Activated naive CD8-positive, alpha-beta T cell treated with anti-CD3 and anti-CD28 coated beads for 36 hours (primary cell): Measurements from ENCODE around the gene SMIM11. TPM values are rescaled to one million over a fixed set of nuclear protein-coding genes. Genes with fewer than 3 reads are reported as not detected.
"Not testable (repeated sequence)": the region's sequence is repeated elsewhere in the genome, so short reads cannot be mapped to it uniquely, and the experiment has no call there.

Experiments used
- DNase-seq: peaks from one replicate; pipeline ENCODE4 v3.0.0; 2021
- H3K27ac Mint-ChIP-seq: one replicate; pipeline ENCODE4 v1.8.0; 2022; ENCODE audit warnings: mild to moderate bottlenecking, moderate library complexity, mixed read lengths
- H3K27me3 Mint-ChIP-seq: one replicate; pipeline ENCODE4 v1.8.0; 2022; ENCODE audit warnings: mild to moderate bottlenecking, mixed read lengths
- H3K36me3 Mint-ChIP-seq: one replicate; pipeline ENCODE4 v1.8.0; 2021; ENCODE audit warnings: mild to moderate bottlenecking, mixed read lengths
- H3K4me1 Mint-ChIP-seq: one replicate; pipeline ENCODE4 v1.8.0; 2021; ENCODE audit warnings: mixed read lengths
- H3K4me3 Mint-ChIP-seq: one replicate; pipeline ENCODE4 v1.8.0; 2022; ENCODE audit warnings: mild to moderate bottlenecking, moderate library complexity, mixed read lengths
- H3K9me3 Mint-ChIP-seq: one replicate; pipeline ENCODE4 v1.8.0; 2022; ENCODE audit warnings: mixed read lengths
- total RNA-seq, 2 experiments: library from RNA; stranded (reverse); gene quantifications; one replicate each; pipeline ENCODE4 v1.2.3, GENCODE V29; 2021

Gene SMIM11
- total RNA-seq, 2 experiments from 2014 or later = 24.8 to 38.9 TPM

DNA sequence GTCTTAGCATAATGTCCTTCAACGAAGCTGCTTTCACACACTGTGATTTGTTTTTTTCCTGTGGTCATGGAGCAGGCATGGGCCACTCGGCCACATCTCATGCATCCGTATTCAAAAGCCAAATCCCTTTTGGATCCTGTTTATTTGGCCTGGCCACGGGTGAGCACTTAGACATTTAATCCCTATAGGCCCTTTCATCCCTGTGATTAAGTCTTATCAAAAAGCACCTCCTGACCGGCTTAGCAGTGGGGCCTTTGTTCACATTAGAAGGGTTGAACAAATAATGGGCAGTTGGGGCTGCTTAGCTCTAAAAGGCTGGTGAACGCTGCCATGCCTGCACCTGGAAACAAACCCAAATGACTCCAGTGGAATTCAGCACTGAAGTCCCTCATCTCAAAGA lies 9.5 kb upstream of the SMIM11 start:
- no peak for DNase-seq
- Mint-ChIP-seq H3K27ac (no peak overlapping the region), H3K4me1 (peaks cover 6% of the 10 kb centered on the region), H3K4me3 (no peak overlapping the region), H3K27me3 (peaks cover 12% of the 10 kb centered on the region), H3K36me3 (no peaks in the 10 kb centered on the region), H3K9me3 (no peaks in the 10 kb centered on the region)

DNA sequence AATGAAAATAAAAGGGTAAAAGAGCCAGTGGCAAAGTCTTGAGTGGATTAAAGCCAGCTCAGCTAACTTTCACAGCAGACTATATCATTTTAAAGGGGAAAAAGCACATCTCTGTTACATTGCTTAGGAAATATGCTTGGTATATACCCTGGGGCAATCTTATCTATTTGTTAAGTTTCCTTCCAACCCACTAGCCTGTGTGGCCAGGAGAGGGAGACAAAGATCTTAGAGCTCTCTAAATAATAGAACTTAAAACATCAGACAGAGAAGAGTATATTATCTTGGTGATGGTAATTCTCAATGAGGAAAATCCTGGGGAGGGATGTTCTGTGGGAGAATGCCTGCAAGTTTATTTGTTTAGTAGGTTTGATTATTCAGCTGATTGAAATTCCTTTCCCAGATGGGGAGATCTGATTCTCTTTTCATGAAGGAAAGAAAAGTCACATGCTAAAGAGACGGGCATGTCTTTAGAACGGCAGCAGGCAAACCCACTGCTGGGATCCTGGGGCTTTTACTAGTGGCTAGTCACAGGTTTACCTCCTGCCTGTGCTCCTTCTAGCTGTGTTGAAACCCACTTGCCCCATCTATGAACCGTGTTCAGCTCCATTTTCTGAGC lies 7.9 kb upstream of the SMIM11 start:
- Mint-ChIP-seq H3K36me3 (no peaks in the 10 kb centered on the region), H3K4me1 (no peaks in the 10 kb centered on the region), H3K27me3 (no peaks in the 10 kb centered on the region), H3K9me3 (no peaks in the 10 kb centered on the region), H3K27ac (no peak overlapping the region), H3K4me3 (no peak overlapping the region)
- DNase-seq = no peak

DNA sequence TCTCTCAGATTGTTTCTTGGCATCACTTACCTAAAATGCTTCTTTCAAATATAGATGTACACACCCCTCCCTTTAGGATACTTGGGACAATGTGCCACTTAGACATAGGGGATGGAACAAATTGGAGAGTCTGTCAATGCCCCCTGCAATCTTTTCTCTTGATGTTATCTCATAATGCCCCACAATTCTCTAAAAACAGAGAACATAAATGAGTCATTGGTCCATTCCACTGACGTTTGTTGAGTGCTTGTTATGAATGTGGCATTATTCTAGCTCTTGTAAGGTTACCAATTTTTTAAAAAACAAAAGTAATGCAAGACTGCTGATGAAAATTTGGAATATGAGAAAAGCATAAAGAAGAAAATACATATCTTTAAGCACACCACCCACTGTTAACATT lies 5.6 kb upstream of the SMIM11 start:
- H3K4me1 Mint-ChIP-seq = no peaks in the 10 kb centered on the region
- H3K27ac Mint-ChIP-seq = no peak overlapping the region
- H3K36me3 Mint-ChIP-seq = no peaks in the 10 kb centered on the region
- no peaks in the 10 kb centered on the region for H3K27me3 Mint-ChIP-seq
- H3K4me3 Mint-ChIP-seq = no peak overlapping the region
- H3K9me3 Mint-ChIP-seq = no peaks in the 10 kb centered on the region
- no peak for DNase-seq

DNA sequence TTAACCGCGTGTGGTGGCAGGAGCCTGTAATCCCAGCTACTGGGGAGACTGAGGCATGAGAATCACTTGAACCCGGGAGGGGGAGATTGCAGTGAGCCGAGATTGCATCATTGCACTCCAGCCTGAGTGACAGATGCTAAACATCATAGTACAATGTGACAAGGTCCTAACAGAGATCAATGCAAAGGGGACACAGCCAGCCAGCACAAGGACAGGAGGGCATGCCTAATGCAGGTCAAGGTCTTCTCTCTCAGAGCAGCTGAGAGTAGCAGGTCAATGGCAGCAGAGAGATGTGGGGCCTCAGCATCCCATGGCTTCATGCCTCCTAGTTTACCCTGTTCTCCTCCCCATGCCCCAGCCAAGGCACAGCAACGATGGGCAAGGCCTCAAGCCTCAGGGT lies 3.0 kb upstream of the SMIM11 start:
- H3K9me3 Mint-ChIP-seq = no peaks in the 10 kb centered on the region
- no peaks in the 10 kb centered on the region for H3K36me3 Mint-ChIP-seq
- no peaks in the 10 kb centered on the region for H3K4me1 Mint-ChIP-seq
- no peak overlapping the region for H3K4me3 Mint-ChIP-seq
- no peak for DNase-seq
- H3K27ac Mint-ChIP-seq = no peak overlapping the region
- H3K27me3 Mint-ChIP-seq = no peaks in the 10 kb centered on the region

DNA sequence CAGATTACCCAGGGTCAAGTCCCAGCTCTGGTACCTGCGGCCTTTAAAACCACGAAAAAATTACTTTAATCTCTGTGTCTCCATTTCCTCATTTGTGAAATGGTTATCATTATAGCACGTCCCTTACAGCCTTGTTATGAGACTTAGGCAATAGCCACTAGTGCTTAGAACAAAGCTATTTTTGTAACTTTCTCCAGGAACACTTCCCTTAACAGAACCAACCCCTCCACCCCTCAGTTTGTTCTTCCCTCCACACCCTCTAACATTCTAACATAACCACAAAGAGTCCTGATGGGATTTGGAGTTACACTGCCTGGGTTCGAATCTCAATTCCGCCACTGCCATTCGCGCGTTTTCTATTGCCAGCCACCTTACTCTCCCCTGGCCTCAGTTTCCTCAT lies 845 bp upstream of the SMIM11 start:
- not testable (repeated sequence) for H3K27me3 Mint-ChIP-seq, H3K4me3 Mint-ChIP-seq, H3K36me3 Mint-ChIP-seq, H3K4me1 Mint-ChIP-seq, H3K27ac Mint-ChIP-seq, H3K9me3 Mint-ChIP-seq, DNase-seq

DNA sequence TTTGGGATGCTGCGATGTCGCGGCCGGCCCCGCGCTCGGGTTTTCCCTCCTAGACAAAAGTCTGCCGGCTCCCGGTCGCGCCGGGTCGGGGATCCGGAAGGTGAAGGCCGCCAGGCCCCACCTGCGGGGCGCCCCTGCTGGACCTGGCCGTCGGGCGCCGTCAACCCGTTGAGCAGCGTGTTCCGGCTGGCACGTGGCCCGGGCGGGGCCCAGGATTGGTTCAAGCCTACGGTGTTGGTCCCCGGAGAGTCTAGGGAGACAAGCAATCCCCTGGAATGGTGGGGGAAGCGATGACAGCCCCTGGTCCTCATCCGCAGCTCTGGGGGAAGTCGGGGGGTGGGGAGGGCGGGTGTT lies 289 bp downstream of the SMIM11 start:
- DNase-seq, H3K4me3 Mint-ChIP-seq, H3K9me3 Mint-ChIP-seq, H3K36me3 Mint-ChIP-seq, H3K4me1 Mint-ChIP-seq, H3K27me3 Mint-ChIP-seq, H3K27ac Mint-ChIP-seq: not testable (repeated sequence)

DNA sequence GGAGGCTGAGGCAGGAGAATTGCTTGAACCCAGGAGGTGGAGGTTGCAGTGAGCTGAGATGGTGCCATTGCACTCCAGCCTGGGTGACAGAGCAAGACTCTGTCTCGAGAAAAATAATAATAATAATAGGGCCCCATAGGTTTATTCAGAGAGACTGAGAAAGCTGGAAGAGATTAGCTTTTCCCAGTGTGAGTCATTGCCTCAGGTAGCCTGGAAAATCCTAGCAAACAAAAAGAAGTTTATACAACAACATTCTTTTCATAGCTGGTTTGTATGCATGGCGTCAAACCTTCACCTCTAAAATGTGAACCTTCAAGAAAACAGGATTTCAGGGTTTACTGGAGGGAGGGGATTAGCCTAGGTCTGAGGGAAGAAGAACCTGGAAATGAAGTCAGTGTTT lies 7.8 kb downstream of the SMIM11 start:
- not testable (repeated sequence) for H3K36me3 Mint-ChIP-seq, H3K27ac Mint-ChIP-seq, H3K27me3 Mint-ChIP-seq, DNase-seq, H3K9me3 Mint-ChIP-seq, H3K4me3 Mint-ChIP-seq, H3K4me1 Mint-ChIP-seq

DNA sequence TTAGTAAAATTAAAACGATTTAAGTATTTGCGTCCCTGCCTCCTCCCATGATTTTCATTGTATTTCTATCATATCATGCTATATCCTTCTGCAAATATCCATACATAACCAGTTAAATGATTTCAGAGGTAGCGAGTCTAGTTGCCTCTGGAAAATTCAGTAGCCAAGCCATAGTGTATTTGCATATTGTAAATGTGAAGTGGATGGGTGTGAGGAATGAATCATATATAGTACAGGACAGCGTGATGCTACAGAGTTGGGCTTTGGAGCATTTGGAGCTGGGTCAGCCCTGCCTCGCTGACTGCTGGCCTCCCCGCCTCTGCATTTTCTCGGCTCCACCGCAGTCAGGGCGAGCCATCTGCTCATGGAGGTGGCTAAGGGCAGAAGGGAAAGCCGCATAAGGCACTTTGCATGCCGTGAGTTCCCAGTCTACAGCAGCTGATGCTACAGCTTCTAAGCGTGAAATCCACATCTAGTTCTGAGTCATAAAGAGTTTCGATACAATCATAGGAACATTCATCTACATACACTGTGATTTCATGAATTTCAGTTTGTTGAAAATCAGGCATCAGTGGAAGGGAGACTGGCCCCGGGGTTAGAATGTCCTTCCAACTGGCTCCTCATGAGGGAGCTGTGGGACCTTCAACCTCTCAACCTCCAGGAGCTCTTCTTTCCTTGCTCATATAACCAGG lies 8.6 kb downstream of the SMIM11 start:
- H3K27ac Mint-ChIP-seq, H3K4me3 Mint-ChIP-seq, H3K27me3 Mint-ChIP-seq, H3K36me3 Mint-ChIP-seq, DNase-seq, H3K9me3 Mint-ChIP-seq, H3K4me1 Mint-ChIP-seq: not testable (repeated sequence)

DNA sequence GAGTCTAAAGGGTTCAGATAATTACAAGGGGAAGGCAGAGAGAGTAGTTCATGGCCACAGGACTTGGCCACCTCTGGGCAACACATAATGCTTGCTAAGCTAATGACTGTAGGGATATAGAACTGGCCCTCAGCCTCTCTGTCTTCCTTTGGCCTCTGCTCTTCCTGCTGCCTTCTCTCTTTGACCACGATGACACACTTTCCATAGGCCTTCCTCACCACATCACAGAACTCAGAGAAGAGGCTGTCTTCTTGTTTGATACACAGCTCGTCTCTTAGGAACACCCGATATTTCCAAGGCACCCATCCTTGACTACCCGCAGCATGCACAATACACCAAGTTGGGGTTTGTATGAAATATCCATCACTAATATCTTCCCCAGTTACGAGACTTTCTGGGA lies 25.2 kb downstream of the SMIM11 start:
- not testable (repeated sequence) for H3K27ac Mint-ChIP-seq

DNA sequence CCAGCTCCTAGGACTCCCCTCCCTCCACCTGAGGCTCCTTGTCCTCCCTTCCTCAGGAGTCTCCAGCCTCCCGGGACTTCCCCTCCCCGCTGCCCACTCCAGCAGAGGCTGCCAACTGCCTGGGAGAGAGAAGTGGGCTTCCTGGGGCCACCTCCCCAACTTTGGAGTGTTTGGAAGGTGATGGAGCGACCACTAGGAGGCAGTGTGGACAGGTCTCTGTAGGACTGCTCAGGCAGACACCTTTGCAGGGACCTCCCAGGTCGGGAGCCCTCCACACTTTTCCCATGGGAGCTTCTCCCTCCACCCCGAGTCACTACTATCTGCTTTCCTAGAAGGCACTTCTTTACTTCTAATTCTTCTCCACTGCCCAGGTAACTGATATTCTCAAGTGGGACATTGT lies 29.4 kb downstream of the SMIM11 start:
- H3K36me3 Mint-ChIP-seq, H3K9me3 Mint-ChIP-seq, DNase-seq, H3K4me3 Mint-ChIP-seq, H3K27ac Mint-ChIP-seq, H3K4me1 Mint-ChIP-seq, H3K27me3 Mint-ChIP-seq: not testable (repeated sequence)

More for the DNA sequence above, 25.2 kb downstream of the SMIM11 start:
- not testable (repeated sequence) for H3K27me3 Mint-ChIP-seq, H3K36me3 Mint-ChIP-seq, H3K4me3 Mint-ChIP-seq, H3K9me3 Mint-ChIP-seq, H3K4me1 Mint-ChIP-seq, DNase-seq

DNA sequence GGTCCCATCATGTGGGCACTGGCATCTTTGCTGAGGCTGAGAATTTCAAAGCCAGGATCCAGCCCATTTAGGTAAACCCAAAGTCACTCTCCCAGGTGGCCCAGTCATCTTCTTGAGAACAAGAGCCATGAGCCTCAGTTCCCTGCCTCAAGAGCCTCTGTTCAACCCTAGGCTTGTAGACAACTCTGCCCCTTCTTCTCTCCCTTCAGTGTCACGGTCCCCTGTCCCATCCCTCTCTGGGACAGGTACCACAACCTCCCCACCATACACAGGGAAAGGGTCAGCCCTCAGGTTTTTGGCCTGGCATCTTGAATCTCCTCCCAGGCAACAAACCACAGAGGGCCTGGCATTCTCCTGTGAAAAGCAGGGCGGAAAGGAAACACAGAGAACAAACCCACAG lies 30.4 kb downstream of the SMIM11 start:
- H3K27ac Mint-ChIP-seq, H3K9me3 Mint-ChIP-seq, DNase-seq, H3K4me3 Mint-ChIP-seq, H3K36me3 Mint-ChIP-seq, H3K27me3 Mint-ChIP-seq, H3K4me1 Mint-ChIP-seq: not testable (repeated sequence)

DNA sequence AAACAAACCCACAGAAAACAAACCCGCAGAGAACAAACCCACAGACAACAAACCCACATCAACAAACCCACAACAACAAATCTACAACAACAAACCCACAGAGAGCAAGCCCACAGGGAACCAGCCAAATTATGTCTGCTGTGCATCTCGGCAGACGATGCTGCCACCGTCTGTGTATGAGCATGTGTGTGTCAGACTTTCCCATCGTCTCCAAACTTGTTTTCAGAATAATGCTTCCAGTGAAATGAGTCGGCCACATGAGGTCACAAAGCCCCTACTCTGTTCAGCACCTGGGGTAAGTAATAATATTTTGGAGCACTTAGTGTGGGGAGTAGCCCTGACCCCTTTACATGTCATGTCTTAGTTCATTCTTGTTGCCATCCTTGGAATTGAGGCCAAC lies 30.8 kb downstream of the SMIM11 start:
- not testable (repeated sequence) for H3K4me3 Mint-ChIP-seq, H3K27me3 Mint-ChIP-seq, H3K36me3 Mint-ChIP-seq

DNA sequence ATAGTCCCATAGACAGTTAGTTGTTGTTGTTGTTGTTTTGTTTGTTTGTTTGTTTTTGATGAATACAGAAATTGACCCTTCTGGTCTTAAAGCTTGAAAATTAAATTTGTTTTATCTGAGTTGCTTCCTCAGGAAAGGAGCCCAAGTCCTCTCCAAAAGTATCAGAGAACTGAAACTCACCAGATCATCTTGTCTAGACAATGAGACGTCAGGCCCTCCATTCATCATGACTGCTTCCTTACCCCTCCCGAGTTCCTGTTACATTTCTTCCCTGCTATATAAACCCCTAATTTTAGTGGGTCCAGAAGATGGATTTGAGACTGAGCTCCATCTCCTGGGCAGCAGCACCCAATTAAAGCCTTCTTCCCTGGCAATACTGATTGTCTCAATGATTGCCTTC lies 31.4 kb downstream of the SMIM11 start:
- H3K27ac Mint-ChIP-seq, H3K4me3 Mint-ChIP-seq, H3K36me3 Mint-ChIP-seq, H3K4me1 Mint-ChIP-seq, H3K9me3 Mint-ChIP-seq, DNase-seq, H3K27me3 Mint-ChIP-seq: not testable (repeated sequence)

More for the DNA sequence above, 30.8 kb downstream of the SMIM11 start:
- H3K4me1 Mint-ChIP-seq, H3K9me3 Mint-ChIP-seq, H3K27ac Mint-ChIP-seq, DNase-seq: not testable (repeated sequence)

DNA sequence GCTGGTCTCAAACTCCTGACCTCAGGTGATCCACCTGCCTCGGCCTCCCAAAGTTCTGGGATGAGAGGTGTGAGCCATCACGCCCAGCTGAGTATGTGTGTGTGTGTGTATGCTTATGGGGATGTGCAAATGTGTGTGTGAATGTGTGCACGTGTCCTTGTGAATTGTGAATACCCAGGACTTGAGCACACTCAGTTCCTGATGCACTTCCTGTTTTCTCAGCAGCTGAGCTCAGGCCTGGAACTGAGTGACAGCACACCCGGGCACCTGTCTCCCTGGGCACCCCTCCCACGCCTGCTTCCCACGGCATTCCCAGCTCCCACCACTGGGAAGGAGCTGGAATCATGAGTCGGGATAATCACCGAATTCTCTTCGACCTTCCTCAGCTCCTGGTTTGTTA lies 32.0 kb downstream of the SMIM11 start:
- H3K36me3 Mint-ChIP-seq, H3K4me3 Mint-ChIP-seq, H3K27ac Mint-ChIP-seq, H3K4me1 Mint-ChIP-seq, DNase-seq, H3K9me3 Mint-ChIP-seq, H3K27me3 Mint-ChIP-seq: not testable (repeated sequence)

DNA sequence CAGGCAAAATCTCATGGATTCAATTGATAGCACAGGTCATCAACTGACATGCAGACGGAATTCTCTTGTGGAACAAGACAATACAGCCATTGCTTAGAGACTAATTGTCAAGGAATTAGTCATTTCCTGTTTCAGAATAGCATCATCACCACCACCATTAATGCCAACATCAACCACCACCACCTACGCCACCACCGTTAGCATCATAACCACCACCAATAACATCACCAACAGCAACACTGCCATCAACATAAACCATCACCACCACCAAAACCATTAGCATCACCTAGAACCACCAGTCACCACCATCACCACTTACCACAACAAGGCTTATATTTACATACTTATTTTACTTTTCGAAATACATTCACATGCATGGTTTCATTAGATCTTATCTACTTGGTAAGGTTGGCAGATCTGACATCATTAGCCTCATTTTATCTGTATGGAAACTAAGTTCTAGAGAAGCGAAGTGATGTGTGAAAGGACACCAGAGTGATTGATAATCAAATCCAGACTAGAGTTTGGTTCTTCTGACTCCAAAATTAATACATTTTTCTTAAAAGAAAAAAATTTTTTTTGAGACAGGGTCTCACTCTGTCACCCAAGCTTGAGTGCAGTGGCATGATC lies 42.3 kb downstream of the SMIM11 start:
- H3K4me3 Mint-ChIP-seq, DNase-seq, H3K27me3 Mint-ChIP-seq, H3K9me3 Mint-ChIP-seq, H3K36me3 Mint-ChIP-seq, H3K27ac Mint-ChIP-seq, H3K4me1 Mint-ChIP-seq: not testable (repeated sequence)

DNA sequence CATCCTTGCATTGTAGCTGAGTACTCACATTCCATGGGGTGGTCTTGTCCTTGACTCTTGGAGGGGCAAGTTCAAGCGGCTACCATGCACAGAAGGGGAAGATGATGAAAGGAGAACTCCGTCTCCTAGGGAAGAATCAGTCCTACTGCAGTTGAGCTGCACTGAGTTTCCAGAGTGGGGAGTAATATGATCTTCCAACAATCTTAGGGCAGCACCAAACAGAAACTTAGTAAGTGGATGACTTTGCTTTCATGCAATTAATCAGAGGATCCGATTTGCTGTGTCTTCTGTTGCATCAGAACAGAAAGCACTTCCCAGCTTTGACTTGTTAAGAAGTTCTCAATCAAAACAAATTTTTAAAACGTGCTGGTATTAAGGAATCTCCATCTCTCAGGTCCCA lies 48.5 kb downstream of the SMIM11 start, which contains the start of gene SMIM34:
Gene SMIM34, minus strand, starts transcription at position 147 of the 400 bp plus-strand sequence. Its CDS starts 112 bp downstream, at position 35.
- not testable (repeated sequence) for H3K9me3 Mint-ChIP-seq, H3K27me3 Mint-ChIP-seq, H3K4me1 Mint-ChIP-seq, H3K27ac Mint-ChIP-seq, DNase-seq, H3K36me3 Mint-ChIP-seq, H3K4me3 Mint-ChIP-seq
